ENCODE results near the gene LPAR5.

LPAR5 gene

DNA sequence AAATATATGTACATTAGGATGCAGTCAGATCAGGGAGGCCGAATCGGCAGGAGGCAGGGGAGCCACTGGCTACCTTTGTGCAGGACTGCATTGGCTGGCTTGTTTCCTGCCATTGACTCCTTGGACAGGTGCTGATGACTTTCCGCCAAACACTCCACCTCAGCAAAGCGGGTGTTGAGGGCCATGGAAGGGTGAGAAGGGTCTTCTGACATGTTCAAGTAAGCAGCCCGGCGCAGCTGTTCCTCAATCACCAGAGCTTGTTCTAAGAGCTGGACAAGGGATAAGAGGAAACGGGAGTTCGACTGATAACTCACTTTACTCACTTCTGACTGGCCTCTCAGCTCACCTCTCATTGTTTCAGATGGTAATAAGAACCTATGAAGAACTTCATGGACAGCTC, 62.8 kb downstream of the LPAR5 start:
- H3K27ac ChIP-seq (ENCODE audit: low read depth, low read length): no peak overlapping the region
- H3K4me3 ChIP-seq (ENCODE audit: low read depth in 1 of 2, low read length in 2 of 2): no peak overlapping the region
- no peak overlapping the region for H3K9ac ChIP-seq (ENCODE audit: low read length)
- peaks cover 78% of the 10 kb centered on the region for H3K36me3 ChIP-seq (ENCODE audit: insufficient read depth, low read length)
- H3K27me3 ChIP-seq (ENCODE audit: control insufficient read depth in 1 of 2, insufficient read depth in 2 of 2, low read length in 2 of 2): no peaks in the 10 kb centered on the region
- no peaks in the 10 kb centered on the region for H3K4me1 ChIP-seq (ENCODE audit: insufficient read depth, low read length)
- no peaks in the 10 kb centered on the region for H3K9me3 ChIP-seq (ENCODE audit: low read length)

DNA sequence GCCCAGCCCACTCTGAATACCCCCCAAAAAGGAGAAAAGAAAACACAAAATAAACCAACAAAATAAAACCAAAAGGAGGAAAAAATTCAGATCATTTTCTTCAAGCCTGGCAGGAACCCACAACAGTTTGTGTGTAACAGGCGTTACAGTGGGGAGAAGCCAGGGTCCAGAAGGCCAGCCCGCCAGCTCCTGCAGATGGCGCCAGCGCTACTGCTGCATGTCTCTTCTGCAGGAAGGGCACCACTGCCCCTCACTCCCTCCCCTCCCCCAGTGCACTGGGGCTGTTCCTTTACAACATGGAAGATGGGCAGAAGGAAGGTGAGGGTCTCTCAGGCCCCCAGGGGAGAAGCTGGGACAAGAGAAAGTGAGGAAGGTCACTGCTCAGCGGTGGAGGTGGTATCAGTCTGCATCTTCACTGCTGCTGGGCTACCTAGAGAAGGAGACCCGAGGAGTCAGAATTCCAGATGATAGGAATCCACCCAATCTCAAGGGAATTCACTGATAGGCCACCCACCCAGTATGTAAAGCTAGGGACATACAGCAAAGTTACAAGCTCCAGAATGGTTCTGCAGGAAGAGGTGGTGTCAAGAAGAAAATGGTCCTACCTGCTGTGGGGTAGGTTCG, 65.4 kb downstream of the LPAR5 start:
- Histone ChIP-seq H3K27ac (ENCODE audit: low read depth, low read length) (no peak overlapping the region), H3K36me3 (ENCODE audit: insufficient read depth, low read length) (peaks cover 63% of the 10 kb centered on the region), H3K27me3 (ENCODE audit: control insufficient read depth in 1 of 2, insufficient read depth in 2 of 2, low read length in 2 of 2) (no peaks in the 10 kb centered on the region), H3K4me1 (ENCODE audit: insufficient read depth, low read length) (peaks cover 13% of the 10 kb centered on the region), H3K4me3 (ENCODE audit: low read depth in 1 of 2, low read length in 2 of 2) (no peak overlapping the region), H3K9ac (ENCODE audit: low read length) (no peak overlapping the region), H3K9me3 (ENCODE audit: low read length) (no peaks in the 10 kb centered on the region)

DNA sequence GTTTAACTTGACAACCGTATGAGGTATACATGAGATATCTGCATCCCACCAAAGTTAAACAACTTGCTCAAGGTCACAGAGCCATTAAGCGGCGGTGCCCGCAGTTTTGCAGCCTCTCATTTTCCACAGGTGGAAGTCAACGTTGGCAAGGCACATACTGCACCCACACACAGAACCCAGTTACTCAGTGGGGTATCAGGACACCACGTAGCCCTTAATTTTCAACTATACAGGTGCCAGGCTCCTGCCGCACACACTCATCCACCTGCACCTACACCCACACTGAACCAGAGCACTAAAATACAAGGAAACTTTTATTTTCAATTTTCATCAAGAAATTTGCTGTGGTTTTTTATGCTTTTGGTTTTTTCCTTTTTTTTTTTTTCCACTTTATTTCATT, 66.0 kb downstream of the LPAR5 start:
- Histone ChIP-seq H3K36me3 (ENCODE audit: insufficient read depth, low read length) (peaks cover 57% of the 10 kb centered on the region), H3K27me3 (ENCODE audit: control insufficient read depth in 1 of 2, insufficient read depth in 2 of 2, low read length in 2 of 2) (no peaks in the 10 kb centered on the region), H3K9me3 (ENCODE audit: low read length) (no peaks in the 10 kb centered on the region), H3K4me1 (ENCODE audit: insufficient read depth, low read length) (peaks cover 13% of the 10 kb centered on the region), H3K9ac (ENCODE audit: low read length) (no peak overlapping the region), H3K27ac (ENCODE audit: low read depth, low read length) (no peak overlapping the region), H3K4me3 (ENCODE audit: low read depth in 1 of 2, low read length in 2 of 2) (no peak overlapping the region)

DNA sequence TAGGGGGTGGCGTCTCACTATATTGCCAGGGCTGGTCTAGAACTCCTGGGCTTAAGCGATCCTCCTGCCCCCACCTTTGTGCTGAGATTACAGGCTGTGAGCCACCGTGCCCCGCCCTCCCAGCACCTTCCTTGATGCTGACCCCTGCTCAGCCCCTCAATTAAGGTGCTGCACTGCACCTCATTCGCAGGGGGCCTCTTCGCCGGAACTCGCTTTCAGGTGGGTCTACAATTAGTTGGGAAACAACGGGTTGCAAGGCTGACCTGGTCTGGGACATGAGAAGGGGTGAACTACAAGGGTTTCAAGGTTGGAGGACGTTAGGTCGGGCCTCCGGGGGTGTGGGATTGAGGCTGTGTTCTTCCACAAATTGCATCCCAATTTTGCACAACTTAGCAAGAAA, 66.4 kb downstream of the LPAR5 start:
- no peaks in the 10 kb centered on the region for H3K27me3 ChIP-seq (ENCODE audit: control insufficient read depth in 1 of 2, insufficient read depth in 2 of 2, low read length in 2 of 2)
- peaks cover 13% of the 10 kb centered on the region for H3K4me1 ChIP-seq (ENCODE audit: insufficient read depth, low read length)
- H3K27ac ChIP-seq (ENCODE audit: low read depth, low read length): no peak overlapping the region
- no peak overlapping the region for H3K9ac ChIP-seq (ENCODE audit: low read length)
- no peak overlapping the region for H3K4me3 ChIP-seq (ENCODE audit: low read depth in 1 of 2, low read length in 2 of 2)
- peaks cover 53% of the 10 kb centered on the region for H3K36me3 ChIP-seq (ENCODE audit: insufficient read depth, low read length)
- H3K9me3 ChIP-seq (ENCODE audit: low read length): no peaks in the 10 kb centered on the region

Measured in muscle layer of colon (tissue), 2 donors.